Left hindlimb (tissue), 1 donor: ENCODE data around the gene FAM107B.

Experiments used
- DNase-seq: peaks from one replicate; pipeline ENCODE4 v3.0.0-alpha.2; 2018

The FAM107B gene

GRCh38 chr10:14775656-14776055 is 959 bp upstream of the FAM107B start:
- no peak for DNase-seq

GRCh38 chr10:14774214-14774580 is 500 bp downstream of the FAM107B start:
- no peak for DNase-seq

- no peak for DNase-seq
These were observed 1.0 kb downstream of the FAM107B start for GRCh38 chr10:14773551-14774213.

GRCh38 chr10:14772399-14772798 is 2.3 kb downstream of the FAM107B start:
- no peak for DNase-seq

GRCh38 chr10:14770927-14771326 is 3.8 kb downstream of the FAM107B start:
- no peak for DNase-seq

GRCh38 chr10:14761372-14761771 is 13.3 kb downstream of the FAM107B start:
- DNase-seq = no peak

GRCh38 chr10:14758994-14759664 is 15.6 kb downstream of the FAM107B start:
- no peak for DNase-seq

GRCh38 chr10:14758451-14758850 is 16.2 kb downstream of the FAM107B start:
- no peak for DNase-seq

- DNase-seq = no peak
These were observed 16.7 kb downstream of the FAM107B start for GRCh38 chr10:14757986-14758385.

- no peak for DNase-seq
These were observed 17.3 kb downstream of the FAM107B start for GRCh38 chr10:14757394-14757793.

GRCh38 chr10:14753441-14753840 is 21.3 kb downstream of the FAM107B start:
- DNase-seq = no peak

- DNase-seq = peak; percentile 70
These were observed 22.8 kb downstream of the FAM107B start for GRCh38 chr10:14751921-14752320.

GRCh38 chr10:14751014-14751896 is 23.4 kb downstream of the FAM107B start:
- peak; percentile 82 for DNase-seq

- DNase-seq = peak; percentile 42
These were observed 25.5 kb downstream of the FAM107B start for GRCh38 chr10:14749070-14749809.

GRCh38 chr10:14748441-14748840 is 26.3 kb downstream of the FAM107B start:
- DNase-seq = no peak

GRCh38 chr10:14742815-14743214 is 31.9 kb downstream of the FAM107B start:
- no peak for DNase-seq

GRCh38 chr10:14742382-14742781 is 32.3 kb downstream of the FAM107B start:
- no peak for DNase-seq

GRCh38 chr10:14740684-14741247 is 33.9 kb downstream of the FAM107B start:
- DNase-seq = no peak

- no peak for DNase-seq
These were observed 36.7 kb downstream of the FAM107B start for GRCh38 chr10:14737808-14738545.

- DNase-seq = peak; percentile 58
These were observed 38.1 kb downstream of the FAM107B start for GRCh38 chr10:14736600-14737081.

- DNase-seq = no peak
These were observed 38.7 kb downstream of the FAM107B start for GRCh38 chr10:14736043-14736442.
